ENCODE measurements around the gene TNMD.

TNMD gene

DNA sequence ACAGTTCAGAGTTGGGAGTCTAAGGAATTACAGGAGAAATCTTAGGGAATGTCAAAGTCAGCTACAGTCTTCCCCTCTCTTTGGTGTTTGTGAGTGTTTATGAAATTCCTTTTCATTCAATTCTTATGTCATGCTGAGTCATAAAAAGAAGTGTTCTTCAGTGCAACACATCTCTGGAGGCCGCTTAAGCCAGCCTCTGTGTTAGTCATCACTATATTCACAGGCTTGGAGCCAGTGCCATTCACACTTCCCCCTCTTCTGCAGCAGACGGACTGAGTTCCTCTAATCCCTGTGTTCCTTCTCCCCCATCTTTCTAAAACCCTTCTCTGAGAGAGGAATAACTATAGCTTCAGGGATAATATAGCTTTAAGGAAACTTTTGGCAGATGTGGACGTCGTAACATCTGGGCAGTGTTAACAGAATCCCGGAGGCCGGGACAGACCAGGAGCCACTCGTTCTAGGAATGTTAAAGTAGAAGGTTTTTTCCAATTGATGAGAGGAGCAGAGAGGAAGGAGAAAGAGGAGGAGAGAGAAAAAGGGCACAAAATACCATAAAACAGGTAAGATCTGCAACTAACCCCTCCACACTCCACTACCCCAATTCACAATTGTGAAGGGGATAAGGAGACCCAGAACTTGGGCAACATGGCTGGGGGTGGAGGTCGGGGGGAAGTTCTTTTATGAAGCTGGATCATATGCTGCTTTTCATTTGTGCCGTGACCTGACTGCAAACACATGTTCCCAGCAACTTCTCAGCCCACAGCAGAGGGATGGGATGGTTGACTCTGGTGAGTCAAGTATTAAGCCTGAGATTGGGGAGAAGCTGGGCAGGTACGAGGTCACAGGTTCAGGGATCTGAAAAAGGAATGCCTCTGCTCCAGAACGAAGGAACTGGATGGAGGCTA lies 59.5 kb downstream of the TNMD start, which contains the start of gene SRPX2:
Gene SRPX2 (plus strand): TSS at position 244 of the 905 bp plus-strand sequence. CDS start 2,124 bp downstream, outside the sequence.
- no peak for DNase-seq (ENCODE audit: extremely low read depth, insufficient read length)
- Histone ChIP-seq H3K4me3 (replicated peaks; ENCODE audit: low read depth, low read length) (no peak within 1 kb of the TSS), H3K36me3 (ENCODE audit: control insufficient read depth, insufficient read depth, low read length) (no peaks in the 10 kb centered on the region), H3K27me3 (replicated peaks; ENCODE audit: control insufficient read depth, insufficient read depth, low read length) (no peaks in the 10 kb centered on the region; the same call in 1 of the 2 replicates)
- TF ChIP-seq, protein P1, sequence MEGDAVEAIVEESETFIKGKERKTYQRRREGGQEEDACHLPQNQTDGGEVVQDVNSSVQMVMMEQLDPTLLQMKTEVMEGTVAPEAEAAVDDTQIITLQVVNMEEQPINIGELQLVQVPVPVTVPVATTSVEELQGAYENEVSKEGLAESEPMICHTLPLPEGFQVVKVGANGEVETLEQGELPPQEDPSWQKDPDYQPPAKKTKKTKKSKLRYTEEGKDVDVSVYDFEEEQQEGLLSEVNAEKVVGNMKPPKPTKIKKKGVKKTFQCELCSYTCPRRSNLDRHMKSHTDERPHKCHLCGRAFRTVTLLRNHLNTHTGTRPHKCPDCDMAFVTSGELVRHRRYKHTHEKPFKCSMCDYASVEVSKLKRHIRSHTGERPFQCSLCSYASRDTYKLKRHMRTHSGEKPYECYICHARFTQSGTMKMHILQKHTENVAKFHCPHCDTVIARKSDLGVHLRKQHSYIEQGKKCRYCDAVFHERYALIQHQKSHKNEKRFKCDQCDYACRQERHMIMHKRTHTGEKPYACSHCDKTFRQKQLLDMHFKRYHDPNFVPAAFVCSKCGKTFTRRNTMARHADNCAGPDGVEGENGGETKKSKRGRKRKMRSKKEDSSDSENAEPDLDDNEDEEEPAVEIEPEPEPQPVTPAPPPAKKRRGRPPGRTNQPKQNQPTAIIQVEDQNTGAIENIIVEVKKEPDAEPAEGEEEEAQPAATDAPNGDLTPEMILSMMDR (IDR thresholded peaks at IDR 0.05; ENCODE audit: insufficient read depth, low read length, poor library complexity, severe bottlenecking) = no peak

DNA sequence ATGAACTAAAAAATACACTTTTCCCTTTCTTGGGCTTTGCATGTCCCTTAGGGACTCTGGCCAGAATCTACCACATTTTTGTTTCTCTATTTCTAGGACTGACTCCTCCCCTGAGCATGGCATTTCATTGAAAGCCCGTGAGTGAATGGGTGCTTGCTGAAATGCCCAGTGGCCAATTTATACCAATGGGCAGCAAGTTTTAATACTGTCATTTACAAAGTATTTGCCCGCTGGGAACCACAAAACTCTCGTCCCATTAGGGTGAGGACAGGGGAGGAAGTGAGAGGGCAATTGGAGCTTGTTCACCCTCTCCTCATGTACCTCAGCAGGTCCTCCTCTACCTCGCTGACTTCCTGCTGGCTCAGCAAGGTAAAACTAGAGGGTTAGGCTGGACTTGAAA lies 60.4 kb downstream of the TNMD start:
- no peak for DNase-seq (ENCODE audit: extremely low read depth, insufficient read length)
- no peak overlapping the region for H3K4me3 ChIP-seq (replicated peaks; ENCODE audit: low read depth, low read length)

DNA sequence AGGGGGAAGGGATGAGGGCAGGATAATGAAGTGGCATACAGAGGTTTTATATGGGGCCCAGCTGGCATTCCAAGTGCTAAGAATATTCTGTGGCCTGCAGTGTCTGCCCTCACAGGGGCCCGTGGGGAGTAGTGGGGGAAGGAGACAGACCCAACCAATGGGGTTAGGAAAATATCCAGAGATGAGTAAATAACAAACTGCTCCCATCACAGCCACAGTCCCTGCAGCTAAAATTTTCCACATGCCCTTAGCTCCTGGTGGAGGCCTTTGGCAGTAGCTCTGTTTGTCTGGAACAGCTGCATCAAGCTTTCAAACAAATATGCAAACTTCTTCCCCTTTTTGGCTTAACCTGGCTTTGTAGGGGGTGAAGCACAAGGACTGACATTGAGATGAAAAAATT lies 62.4 kb downstream of the TNMD start:
- no peak overlapping the region for H3K4me3 ChIP-seq (replicated peaks; ENCODE audit: low read depth, low read length)
- TF ChIP-seq, protein P1 (IDR thresholded peaks at IDR 0.05; ENCODE audit: insufficient read depth, low read length, poor library complexity, severe bottlenecking) = no peak

More for the DNA sequence above, 60.4 kb downstream of the TNMD start:
- Histone ChIP-seq H3K27me3 (replicated peaks; ENCODE audit: control insufficient read depth, insufficient read depth, low read length) (no peaks in the 10 kb centered on the region; the same call in 1 of the 2 replicates), H3K36me3 (ENCODE audit: control insufficient read depth, insufficient read depth, low read length) (no peaks in the 10 kb centered on the region)
- TF ChIP-seq, protein P1 (IDR thresholded peaks at IDR 0.05; ENCODE audit: insufficient read depth, low read length, poor library complexity, severe bottlenecking) = no peak

GRCh38 chrX:100647739-100648138 lies 63.0 kb downstream of the TNMD start:
- no peak for DNase-seq (ENCODE audit: extremely low read depth, insufficient read length)

More for the DNA sequence above, 62.4 kb downstream of the TNMD start:
- H3K27me3 ChIP-seq (replicated peaks; ENCODE audit: control insufficient read depth, insufficient read depth, low read length) = no peaks in the 10 kb centered on the region; the same call in 1 of the 2 replicates
- no peaks in the 10 kb centered on the region for H3K36me3 ChIP-seq (ENCODE audit: control insufficient read depth, insufficient read depth, low read length)
- DNase-seq (ENCODE audit: extremely low read depth, insufficient read length) = no peak

DNA sequence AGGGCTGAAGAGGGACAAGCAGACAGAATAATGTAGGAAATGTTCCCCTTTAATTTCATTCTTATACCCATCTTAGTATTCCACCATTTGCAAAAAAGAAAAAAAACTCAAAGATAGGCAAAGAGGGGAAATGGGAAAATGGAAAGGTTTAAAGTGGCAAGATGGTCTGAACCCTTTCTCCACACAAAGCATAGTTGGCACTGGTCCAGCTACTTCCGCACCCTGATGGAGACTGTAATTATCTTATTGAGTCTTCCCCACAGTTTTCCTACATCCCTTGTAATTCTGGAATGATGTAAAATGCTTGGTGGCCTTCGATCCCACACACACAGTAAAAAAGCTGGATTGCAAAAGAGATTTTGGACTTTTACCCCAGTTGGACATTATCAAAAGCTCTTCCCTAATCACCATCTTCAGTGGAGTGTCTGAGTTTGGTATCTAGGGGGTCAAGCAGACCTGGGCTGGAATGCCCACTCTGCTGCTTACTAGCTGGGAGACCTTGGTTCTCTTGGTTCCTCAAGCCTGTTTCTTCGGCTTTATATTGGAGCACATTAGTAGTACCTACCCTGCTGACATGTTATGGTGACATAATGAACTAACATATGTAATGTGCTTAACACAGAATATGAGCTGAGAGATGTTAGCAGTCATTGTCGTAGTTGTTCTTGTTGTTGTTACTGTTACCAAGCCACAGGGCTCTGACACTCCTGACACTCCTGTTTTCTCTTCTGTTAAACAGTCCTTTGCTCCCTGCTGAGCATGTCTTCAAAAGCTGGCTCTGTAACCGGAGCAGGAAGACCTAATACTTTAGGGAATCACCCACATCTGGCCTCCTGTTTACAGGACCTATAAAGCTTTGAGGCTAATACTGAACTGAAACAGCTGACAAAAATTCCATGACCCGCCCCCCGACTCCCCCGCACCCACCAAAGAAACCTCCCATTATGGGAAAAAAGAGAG lies 64.0 kb downstream of the TNMD start:
- no peak for DNase-seq (ENCODE audit: extremely low read depth, insufficient read length)
- no peaks in the 10 kb centered on the region; the same call in 1 of the 2 replicates for H3K27me3 ChIP-seq (replicated peaks; ENCODE audit: control insufficient read depth, insufficient read depth, low read length)
- no peak overlapping the region for H3K4me3 ChIP-seq (replicated peaks; ENCODE audit: low read depth, low read length)
- no peaks in the 10 kb centered on the region for H3K36me3 ChIP-seq (ENCODE audit: control insufficient read depth, insufficient read depth, low read length)
- TF ChIP-seq, protein P1 (IDR thresholded peaks at IDR 0.05; ENCODE audit: insufficient read depth, low read length, poor library complexity, severe bottlenecking) = no peak

More at GRCh38 chrX:100647739-100648138, 63.0 kb downstream of the TNMD start:
- no peaks in the 10 kb centered on the region; the same call in 1 of the 2 replicates for H3K27me3 ChIP-seq (replicated peaks; ENCODE audit: control insufficient read depth, insufficient read depth, low read length)
- TF ChIP-seq, protein P1 (IDR thresholded peaks at IDR 0.05; ENCODE audit: insufficient read depth, low read length, poor library complexity, severe bottlenecking) = no peak
- no peaks in the 10 kb centered on the region for H3K36me3 ChIP-seq (ENCODE audit: control insufficient read depth, insufficient read depth, low read length)
- no peak overlapping the region for H3K4me3 ChIP-seq (replicated peaks; ENCODE audit: low read depth, low read length)
